HepG2 (cell line): Measurements from ENCODE around the gene CDK6.

Source experiments
- FOXM1 ChIP-seq: sonication (generic); formaldehyde crosslinking; IDR thresholded peaks from 2 replicates; pipeline ENCODE4 v1.5.0; 2020; ENCODE audit warnings: missing genetic modification reagents
- MAX ChIP-seq: IDR thresholded peaks from 2 replicates; pipeline ENCODE4 v1.6.1; 2012; ENCODE audit warnings: inconsistent platforms
- SRSF9 ChIP-seq: fragments of 200-400 bp; formaldehyde crosslinking; IDR thresholded peaks from 2 replicates; pipeline ENCODE4 v1.6.1; 2018; ENCODE audit warnings: borderline replicate concordance, mild to moderate bottlenecking, low read depth, low read length; ENCODE audit not compliant: insufficient read depth, poor library complexity, severe bottlenecking

- TF ChIP-seq MAX (no peak), FOXM1 (CRISPR knock-in tag) (no peak), SRSF9 (no peak)
Measured at GRCh38 chr7:92702535-92702934, 133.8 kb downstream of the CDK6 start.
